NCI-H1092 treated with DMSO at 0.1 percent for 48 hours (cell line): ENCODE results near the gene GALNT2.

Experiments
- DNase-seq: peaks from one replicate; lab custom pipeline; 2025; lab: John Stamatoyannopoulos, UW

The GALNT2 gene

DNA sequence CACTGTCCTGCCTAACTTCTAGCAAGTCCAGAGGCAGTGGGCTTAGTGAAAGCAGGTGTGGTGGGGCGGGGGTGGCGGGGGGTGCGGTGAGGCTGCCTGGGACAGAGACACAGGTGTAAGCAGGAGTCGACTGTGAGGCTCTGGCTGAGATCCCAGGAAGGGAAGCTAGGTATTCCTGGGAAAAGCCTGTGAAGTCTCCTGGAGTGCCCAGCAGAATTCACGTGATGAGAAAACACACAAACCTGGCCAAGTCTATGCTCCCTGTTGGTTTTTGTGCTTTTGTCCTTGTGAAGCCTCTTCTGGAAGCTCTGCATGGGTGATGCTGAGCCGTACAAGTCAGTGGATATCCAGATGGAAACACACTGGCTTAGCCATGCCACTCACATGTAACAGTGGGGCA is 5.3 kb downstream of the GALNT2 start:
- DNase-seq: peak; percentile 16

DNA sequence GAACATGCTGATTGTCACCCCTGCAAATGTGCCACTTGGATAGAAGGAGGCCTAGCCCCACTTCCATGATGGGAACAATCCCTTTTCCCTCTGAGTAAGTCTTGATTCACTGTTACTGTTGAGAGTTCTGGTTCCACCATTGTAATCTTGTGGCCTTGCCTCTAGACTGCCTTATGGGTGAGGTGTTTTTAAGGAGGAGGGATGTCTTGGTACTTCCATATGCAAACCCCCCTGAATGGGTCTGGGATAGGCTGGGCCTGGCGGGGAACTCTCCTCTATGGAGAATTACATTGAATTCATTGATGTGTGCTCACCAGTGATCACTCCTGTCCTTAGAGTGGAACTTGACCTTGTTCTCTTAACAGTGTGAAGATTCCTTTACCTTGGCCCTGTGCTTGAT is 5.8 kb downstream of the GALNT2 start:
- no peak for DNase-seq

DNA sequence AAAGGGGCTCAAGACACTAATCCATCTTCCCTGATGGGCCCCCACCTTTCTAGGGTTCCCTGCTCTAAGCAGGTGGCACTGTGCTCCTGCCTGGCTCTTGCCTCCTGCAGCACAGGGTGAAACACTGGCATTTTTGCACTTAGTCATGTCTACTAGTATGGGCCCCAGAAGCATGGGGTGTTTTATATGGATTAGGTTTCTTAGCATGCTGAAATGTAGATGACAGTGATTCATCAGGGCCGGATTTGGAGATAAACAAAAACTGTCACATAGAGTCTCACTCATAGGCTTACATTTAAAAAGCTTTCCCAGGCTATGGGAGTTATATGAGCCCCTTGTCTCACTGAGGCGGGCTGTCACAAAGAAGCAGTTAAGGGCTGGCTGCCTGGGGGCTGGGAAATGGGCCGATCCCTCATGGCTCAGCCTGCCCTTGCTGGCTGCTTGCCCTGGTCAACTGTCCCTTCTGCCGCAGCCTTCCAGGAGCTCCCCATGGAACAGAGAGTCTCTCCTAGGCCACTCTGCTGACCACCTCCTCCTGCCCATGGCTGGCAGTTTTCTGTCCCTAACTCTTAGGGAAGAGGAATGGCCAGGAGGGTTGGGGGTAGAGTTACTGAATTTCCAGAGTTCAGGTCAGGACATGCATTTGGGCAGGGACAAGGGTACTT is 6.5 kb downstream of the GALNT2 start:
- no peak for DNase-seq

DNA sequence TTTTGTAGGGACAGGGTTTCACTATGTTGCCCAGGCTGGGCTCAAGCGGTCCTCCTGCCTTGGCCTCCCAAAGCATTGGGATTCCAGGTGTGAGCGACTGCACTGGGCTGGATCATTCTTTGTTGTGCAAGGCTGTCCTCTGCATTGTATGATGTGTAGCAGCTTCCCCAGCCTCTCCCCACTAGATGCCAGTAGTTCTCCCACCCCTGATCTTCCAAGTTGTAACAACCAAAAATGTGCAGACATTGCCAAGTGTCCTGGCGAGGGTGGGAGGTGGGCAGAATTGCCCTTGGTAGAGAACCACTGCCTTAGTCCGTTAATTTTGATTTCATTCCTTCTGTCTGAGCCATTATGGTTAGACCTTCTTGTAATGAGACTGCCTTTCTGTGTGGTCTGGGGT is 7.2 kb downstream of the GALNT2 start:
- no peak for DNase-seq

DNA sequence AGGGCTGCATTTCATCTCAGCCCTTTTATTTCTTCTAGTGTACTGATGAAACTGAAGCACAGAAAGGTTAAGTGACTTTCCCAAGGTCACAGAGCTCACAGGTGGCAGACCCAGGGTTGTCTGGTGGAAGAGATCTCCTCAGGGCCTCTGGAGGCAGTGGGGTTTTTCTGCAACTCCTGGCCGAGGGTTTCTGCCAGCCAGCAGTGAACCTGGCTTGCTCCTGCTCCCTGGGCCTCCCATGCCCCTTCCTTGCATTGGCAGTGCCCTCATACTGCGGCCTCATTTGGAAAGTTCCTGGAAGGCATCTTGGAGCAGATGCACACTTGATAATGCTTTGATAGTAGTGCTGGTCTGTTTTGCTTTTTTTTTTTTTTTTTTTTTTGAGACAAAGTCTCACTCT is 7.7 kb downstream of the GALNT2 start:
- DNase-seq: no peak

DNA sequence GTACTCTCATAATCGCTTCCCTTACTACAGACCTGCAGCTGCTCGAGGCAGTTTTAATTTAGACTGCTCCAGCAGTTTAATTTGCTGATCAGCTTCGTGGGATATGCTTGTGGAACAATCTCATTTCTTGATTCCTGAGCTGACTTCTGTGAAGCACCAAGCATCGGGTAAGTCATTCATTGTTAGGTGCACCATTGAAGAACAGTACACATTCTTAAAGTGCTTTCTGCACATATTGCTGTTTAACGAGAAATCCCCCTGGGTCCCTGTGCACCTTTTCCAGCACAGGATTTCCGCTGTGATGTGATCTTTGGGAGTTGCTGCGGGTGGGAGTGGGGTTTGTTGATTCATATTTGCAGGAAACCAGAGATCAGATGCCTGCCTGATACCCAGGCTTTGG is 9.1 kb downstream of the GALNT2 start:
- no peak for DNase-seq

DNA sequence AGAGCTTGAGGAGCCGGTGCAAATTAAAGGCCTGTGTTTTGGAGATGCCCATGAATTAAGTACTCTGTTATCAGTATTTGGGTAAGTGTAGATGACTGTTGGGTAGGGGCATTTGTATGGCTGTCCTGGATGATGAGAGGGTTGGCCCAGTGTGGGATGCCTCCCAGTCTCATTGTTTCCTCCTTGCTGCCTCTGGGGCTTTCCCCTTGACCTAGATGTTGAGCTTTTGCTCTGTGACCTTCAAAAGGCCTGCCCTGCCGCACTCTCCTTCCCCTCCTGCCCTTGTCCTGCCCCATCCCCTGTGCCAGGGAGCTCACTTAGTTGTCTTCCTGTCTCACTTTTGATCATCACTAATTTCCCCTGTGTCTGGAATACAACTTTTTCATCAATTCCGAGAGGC is 10.0 kb downstream of the GALNT2 start:
- no peak for DNase-seq

DNA sequence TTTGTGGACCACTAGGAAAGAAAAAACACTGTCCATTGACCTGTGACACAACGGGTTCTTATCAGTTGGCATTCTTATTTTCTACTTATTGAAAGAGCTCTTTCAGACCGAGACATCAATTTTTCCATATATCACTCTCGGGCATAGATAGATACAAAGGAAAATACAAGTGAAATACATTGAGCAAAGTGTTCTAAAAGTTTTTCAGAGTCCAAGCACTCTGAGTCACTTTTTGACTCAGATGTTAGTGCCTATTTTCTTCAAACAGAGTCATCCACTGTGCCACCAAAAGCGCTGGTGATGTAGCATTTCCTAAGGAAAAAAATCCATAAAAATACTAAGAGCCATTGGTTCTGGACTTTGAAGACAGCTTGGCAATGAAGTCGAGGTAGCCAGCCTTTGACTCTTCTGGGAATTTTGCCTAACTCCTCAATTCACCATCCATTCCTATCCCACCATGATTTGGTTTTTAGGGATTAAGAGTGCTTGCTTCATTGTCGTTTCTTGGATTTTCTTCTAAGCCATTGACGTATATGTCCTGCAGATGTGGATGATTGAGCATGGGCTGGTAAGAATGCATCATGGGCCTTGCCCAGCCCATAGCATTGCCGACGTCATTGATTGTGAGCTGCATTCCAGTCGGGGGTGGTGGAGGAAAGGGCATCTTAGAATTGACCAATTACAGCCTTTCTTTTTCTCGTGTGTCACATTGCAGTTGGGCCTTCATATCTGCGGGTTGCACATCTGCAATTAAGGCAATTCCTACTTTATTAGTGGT is 10.6 kb downstream of the GALNT2 start:
- no peak for DNase-seq

DNA sequence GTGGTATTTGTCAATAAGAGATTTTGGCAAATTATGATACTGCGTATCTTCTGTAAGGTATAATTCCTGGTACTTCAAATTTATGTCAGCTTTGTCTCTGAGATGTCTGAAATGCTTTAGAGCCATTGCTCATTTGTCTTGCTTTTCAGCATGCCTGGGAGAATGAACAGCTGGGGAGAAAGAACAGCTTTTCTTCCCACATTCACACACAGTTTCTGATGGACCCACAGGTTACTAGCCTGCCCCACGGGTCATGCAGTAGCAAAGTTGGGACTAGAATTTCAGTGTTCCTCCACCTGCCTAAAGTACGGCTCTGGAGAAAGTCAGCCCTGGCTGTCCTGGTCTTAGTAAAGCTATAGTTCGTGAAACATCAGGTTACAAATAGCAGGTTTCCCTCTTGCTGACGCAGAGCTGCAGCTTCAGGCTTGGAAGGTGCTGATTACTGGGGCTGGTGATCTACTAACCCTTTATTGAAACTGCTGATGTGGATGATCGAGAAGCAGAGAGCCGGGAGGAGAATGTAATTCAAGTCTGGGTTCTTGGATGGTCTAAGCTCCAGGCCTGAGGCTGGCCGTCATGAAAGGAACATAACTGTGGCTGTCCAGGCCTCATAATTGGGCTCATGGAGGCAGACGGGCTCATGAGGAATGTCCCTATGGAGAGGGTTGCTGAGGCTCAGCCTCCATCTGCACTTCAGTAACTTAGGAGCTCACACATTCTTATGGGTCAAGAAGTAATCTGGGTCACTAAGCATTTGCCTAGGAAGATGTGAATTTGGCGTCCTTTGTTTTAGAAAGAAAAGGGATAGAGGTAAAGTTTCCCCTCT is 12.4 kb downstream of the GALNT2 start:
- DNase-seq: no peak

DNA sequence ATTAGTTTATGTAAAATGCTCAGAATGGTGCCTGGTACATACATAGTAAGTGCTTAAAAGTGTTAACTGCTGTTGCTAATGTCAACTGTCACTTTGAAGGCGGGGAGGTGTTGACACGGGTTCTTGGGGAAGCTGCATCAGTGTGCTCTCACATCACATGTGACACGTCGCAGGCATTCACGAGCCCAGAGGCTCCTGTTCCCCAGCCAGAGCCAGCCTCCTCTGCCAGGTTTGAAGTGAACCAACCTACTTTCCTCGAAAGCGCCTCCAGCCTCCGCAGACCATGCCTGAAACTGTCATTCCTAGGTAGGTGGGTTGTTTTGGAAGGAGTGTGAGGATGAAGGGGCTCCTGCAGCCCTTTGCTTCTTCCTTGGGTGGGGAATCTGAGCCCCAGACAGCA is 13.8 kb downstream of the GALNT2 start:
- no peak for DNase-seq

DNA sequence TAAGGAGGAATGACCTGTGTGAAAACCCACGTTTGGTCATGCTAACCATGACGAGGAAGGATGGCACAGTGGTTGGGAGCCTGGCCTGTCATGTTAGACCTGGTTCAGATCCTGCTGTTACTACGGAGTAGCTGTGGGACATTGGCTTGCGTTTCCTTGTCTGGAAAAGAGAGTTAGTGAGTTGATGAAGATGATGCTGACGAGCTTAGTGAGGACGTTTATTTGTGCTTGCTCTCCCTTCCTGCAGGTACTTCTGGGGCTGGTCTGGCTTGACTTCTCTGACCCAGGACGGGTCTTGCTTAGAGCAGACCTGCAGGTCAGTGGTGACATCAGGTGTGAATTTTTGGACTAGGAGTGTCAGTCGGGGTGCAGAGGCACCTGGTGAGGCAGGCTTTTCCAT is 14.7 kb downstream of the GALNT2 start:
- DNase-seq: no peak

DNA sequence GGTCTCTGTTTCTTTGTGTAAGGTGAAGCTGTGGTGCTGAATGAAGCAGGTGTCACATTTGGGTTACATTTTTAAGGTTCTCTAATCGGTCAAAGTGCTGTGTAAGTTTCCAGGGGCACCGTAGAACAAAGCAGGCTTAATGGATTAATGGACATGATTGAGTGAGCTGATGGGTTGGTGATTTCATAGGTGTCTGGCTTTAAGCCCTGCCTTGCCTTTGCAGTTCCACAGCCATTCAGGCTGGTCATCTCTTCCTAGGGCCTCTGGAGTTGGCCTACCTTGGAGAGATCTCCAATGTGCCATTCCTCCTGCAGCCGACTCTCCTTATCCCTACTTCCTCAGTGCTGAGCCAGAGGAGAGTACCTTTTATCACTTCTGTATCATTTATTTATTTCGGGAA is 15.2 kb downstream of the GALNT2 start:
- DNase-seq: no peak

DNA sequence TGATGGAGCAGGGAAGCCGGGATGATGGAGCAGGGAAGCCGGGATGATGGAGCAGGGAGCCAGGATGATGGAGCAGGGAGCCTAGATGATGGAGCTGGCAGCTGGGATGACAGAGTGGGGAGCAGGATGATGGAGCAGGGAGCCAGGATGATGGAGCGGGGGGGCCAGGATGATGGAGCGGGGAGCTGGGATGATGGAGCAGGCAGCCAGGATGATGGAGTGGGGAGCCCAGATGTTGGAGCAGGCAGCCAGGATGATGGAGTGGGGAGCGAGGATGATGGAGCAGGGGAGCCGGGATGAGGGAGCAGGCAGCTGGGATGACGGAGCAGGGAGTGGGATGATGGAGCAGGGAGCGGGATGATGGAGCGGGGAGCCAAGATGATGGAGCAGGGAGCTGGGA is 16.0 kb downstream of the GALNT2 start:
- DNase-seq: no peak

DNA sequence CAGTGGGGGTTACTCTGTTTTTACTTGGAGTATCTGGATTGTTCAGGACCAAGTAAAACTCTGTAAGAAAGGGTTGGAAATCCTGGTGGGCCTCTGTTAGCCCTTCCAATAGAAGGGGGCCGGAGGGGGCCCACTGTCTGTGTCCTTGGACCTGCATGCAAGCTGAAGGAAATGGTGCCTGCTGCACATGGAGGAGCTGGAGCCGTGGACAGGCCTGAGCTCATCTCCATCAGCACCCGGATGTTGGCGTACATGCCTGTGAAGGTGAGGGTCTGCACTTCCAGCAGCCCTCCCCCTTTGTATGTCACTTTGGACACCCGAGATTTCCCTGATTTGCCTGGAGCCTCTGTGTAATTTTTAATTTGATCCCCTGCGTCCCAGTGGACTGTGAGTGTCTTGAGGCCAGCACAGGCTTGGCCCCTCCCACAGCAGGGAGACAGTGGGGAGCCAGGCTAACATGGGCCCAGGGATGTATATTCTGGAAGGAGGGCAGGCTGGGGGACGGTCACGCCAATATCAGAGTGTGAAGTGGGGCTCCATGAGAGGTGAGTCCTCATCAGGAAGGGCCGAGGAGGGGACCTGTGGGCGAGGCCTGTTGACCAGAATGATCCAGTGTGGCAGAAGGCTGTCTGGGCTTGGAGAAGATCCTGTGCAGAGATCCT is 16.8 kb downstream of the GALNT2 start:
- DNase-seq: no peak

DNA sequence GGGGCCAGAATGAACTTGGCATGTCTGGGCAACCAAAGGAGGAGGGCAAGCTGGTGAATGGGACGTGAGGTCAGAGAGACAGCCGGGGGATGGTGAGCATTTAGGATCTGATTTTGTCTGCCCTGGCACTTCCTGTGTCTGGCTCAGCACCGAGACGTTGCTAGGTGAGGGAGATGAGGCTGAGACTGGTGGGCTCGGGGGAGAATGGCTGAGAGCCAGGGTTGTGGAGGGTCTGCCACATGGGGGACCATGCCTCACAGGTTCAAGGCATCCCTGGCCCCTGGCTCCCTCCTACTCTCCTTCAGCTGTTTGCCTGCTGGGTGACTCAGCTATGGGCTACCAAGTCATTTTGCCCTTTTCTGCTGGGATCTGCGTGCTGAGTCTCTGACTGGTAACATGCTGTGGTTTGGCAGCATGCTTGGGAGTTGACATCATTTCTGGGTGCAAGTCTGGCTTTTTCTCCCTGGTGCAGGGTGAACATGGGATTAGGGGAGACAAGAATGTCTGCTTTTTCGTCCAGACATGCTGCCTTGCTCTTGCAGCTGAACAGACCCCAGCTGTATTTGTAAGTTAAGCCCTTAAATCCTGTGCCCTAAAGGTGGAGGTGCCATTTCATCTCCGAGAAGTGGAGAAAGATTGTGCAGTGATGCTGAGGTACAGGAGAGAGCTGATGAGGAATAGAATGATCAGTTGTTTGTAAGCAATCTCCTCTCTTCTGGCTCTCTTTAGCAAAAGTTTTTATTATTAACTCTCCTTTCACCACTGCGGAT is 17.6 kb downstream of the GALNT2 start:
- DNase-seq: no peak

DNA sequence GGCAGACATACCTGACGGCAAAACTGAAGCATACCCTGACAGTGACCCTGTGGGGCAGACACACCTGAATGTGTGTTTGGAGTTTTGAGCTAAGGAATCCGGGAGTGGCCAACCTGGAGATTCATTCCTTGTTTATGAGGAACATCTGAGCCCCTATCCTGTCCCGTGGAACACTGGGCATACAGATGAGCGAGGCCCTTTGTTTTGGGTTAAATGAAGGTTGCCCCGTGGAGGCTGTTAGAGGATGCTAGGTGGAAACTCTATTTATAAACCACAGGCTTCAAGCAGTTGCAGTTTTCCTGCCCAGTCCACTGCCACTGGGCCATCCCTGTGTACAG is 18.1 kb downstream of the GALNT2 start:
- DNase-seq: no peak

DNA sequence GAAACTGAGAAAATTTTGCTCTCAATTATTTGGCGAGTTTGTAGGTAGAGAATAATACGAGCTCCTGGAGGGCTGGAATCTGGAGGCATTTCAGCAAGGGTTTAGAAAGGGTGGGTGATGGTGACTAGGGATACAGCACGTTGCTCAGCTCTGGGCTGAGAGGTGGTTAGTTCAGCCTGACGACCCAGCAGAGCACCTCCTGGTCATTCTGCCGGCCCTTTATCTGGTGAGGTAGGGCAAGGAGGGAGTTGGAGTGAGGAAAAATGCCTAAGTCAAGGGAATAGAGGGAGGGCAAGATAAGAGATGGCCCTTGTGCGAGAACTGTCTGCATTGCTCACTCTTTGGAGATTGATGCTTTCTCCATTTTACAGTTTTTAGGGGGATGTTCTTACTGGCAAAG is 19.1 kb downstream of the GALNT2 start:
- no peak for DNase-seq

DNA sequence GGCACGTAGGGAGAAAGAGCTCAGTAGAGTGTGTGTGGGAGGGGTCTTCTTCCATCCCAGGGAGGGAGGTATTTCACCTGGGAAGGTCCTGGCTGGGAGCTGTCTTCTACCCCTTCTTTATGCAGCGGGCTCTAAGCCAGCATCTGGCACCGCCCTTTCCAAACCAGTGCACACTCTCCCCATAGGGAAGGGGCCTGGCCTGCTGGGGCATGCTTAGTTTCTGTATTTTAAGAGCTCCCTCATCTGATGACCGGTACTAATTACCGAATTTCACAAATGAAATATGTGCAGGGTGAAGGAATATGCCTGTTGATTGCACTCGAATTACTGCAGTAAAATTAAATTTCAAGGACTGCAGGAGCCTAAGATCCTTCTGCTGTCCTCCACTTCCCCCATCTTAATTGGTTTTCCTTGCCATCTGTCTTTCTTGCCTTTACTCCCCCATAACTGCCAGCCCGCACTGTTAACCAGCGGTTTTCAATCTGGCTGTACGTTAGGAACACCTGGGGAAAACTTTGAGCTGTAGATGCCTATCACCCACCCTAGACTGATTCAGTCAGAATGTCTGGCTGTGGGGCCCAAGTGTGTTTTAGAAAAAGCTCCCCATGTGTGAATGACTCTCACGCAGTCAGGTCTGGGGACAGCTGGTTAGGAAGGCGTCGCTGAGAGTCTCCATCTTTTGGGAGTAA is 20.1 kb downstream of the GALNT2 start:
- DNase-seq: no peak

DNA sequence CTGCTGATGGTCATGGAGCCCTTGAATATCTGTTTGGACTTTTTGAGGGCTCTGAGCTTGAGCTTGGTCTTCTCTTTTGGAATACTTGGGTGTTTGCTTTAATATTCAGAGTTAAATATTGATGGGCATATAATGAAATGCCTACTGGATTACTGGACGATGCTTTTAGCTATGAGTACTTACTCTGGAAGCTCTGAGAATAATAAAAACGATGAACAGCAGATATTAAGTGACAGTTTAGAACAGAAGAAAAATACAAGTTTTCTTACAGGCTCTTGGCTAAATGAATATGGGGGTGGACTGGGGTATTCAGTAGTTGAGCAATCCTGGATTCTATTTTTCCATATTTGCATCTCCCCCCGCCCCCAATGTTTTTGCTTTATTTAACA is 20.7 kb downstream of the GALNT2 start:
- DNase-seq: no peak

DNA sequence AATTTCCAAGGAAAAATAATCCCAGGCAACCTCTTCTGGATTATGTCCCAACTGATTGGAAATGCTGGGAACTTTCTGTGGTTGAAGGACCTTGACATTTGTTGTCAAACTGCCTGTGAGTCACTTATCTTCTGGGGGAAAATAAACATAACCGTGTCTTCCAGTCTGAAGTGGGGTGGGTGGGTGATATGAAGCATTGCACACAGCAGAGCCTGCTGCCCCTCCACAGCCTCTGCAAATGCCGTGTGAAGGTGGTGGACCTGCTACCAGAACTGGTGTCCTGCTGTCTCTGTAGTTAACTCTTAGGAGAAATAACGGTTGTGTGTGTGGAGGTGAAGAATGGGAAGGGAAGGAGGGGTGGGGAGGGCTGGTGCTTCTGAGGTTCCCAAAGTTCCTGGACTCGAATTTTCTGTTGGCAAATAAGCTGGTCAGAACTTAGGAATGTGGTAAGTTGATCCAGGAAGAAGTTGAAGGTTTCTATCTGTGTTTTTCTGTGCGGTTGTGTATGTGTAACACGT is 23.2 kb downstream of the GALNT2 start:
- no peak for DNase-seq
